ENCODE data around the gene EGFL7. TPM values are rescaled to one million over a fixed set of nuclear protein-coding genes. Genes with fewer than 3 reads are reported as not detected.

Gene EGFL7
- 3.9 and 6.1 TPM in 2 replicates for polyA plus RNA-seq (2011; rRNA removed)
- 0.23 and 1.00 TPM in 2 replicates for polyA minus RNA-seq (2011; rRNA and poly(A)+ RNA removed)

GRCh38 chr9:136662656-136663581, at the start of gene EGFL7:
TSS of gene EGFL7 (plus strand) at chr9:136662916. CDS start at chr9:136668283, 5,367 bp downstream.
- no peak within 1 kb of the TSS for H3K27ac ChIP-seq (ENCODE audit: low read depth, low read length)
- TF ChIP-seq, protein P1, sequence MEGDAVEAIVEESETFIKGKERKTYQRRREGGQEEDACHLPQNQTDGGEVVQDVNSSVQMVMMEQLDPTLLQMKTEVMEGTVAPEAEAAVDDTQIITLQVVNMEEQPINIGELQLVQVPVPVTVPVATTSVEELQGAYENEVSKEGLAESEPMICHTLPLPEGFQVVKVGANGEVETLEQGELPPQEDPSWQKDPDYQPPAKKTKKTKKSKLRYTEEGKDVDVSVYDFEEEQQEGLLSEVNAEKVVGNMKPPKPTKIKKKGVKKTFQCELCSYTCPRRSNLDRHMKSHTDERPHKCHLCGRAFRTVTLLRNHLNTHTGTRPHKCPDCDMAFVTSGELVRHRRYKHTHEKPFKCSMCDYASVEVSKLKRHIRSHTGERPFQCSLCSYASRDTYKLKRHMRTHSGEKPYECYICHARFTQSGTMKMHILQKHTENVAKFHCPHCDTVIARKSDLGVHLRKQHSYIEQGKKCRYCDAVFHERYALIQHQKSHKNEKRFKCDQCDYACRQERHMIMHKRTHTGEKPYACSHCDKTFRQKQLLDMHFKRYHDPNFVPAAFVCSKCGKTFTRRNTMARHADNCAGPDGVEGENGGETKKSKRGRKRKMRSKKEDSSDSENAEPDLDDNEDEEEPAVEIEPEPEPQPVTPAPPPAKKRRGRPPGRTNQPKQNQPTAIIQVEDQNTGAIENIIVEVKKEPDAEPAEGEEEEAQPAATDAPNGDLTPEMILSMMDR (IDR thresholded peaks at IDR 0.05; ENCODE audit: low read depth, low read length), result no peak
- ChIA-PET CTCF (no interaction called here), POLR2A (no interaction called here)
- no peak within 1 kb of the TSS for H3K4me3 ChIP-seq (ENCODE audit: low read depth, low read length)
- no peak for DNase-seq (ENCODE audit: low read depth, low spot score)
- peaks cover 41% of the 10 kb centered on the region for H3K27me3 ChIP-seq (ENCODE audit: control insufficient read depth, insufficient read depth, low read length)
- peaks cover 3% of the 10 kb centered on the region for H3K9me3 ChIP-seq (ENCODE audit: control insufficient read depth, insufficient read depth, low read length)

DNA sequence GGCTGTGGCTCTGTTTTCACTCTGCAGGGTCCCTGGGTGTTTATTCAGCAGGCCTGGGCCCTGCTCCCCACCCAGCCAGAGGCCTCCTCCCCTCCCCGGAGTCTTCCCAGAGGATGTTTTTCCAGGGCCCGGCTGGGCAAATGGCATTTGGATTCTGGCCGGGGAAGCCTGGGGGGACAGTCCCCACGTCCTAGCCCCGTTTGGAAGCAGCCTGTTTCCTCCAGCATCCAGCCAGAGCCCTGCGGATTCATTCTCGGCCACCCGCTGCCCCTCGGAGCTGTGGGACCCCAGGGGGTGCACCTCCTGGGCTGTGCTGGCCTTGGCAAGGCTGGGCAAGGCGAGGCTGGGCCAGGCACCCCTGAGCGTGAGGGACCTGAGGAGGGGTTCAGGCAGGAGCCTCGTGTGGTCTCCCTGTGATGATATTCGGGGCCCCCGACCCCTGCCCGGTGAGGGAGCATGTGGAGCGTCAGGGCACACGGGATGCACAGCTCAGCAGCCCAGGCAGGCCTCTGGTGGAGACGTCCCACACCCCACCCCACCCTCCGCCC, 48.8 kb upstream of the EGFL7 start:
- TF ChIP-seq, protein P1 (IDR thresholded peaks at IDR 0.05; ENCODE audit: low read depth, low read length), result no peak
- Histone ChIP-seq H3K9me3 (ENCODE audit: control insufficient read depth, insufficient read depth, low read length) (peaks cover 2% of the 10 kb centered on the region; the same call in 1 of the 2 replicates), H3K27me3 (ENCODE audit: control insufficient read depth, insufficient read depth, low read length) (peaks cover 2% of the 10 kb centered on the region), H3K4me3 (ENCODE audit: low read depth, low read length) (no peak overlapping the region), H3K27ac (ENCODE audit: low read depth, low read length) (peak overlapping the region; percentile 57)
- DNase-seq (ENCODE audit: low read depth, low spot score), result no peak
- ChIA-PET CTCF (interaction anchor here (1.0 to 1.1 kb wide), 2 partner anchors 12 to 126 kb away, joined by 3 read pairs; no protein-coding TSS in a partner anchor), POLR2A (interaction anchor here (0.7 to 1.0 kb wide), 2 partner anchors 9 to 67 kb away, joined by 3 to 4 read pairs; partner anchors contain the start of gene NOTCH1)

DNA sequence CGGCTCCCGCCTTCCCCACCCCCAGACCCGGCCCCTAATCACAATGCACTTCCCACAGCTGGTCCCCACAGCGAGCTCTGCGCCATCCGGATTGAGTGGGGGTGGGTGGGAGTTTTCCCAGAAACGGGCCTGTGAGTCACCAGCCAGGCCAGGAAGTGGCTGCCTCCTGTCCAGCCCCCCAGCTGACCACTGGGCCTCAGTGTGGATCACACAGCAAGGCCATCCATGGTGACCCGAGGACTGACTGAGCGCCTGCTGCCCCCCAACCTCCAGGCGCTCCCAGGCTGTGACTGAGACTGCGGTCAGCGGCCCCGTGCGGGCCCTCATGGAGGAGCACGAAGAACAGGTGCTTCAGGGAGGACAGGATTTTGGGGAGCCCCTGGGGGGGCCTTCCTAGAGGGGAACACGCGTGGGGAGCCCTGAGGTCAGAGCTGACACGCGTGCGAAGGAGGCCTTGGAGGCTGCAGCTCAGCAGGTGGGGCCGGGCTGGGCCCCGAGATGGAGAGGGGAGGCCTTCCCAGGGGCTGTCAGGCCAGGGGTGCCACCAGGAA, 48.3 kb upstream of the EGFL7 start:
- peaks cover 2% of the 10 kb centered on the region; the same call in 1 of the 2 replicates for H3K9me3 ChIP-seq (ENCODE audit: control insufficient read depth, insufficient read depth, low read length)
- TF ChIP-seq, protein P1 (IDR thresholded peaks at IDR 0.05; ENCODE audit: low read depth, low read length), result no peak
- DNase-seq (ENCODE audit: low read depth, low spot score), result peak; percentile 60
- ChIA-PET CTCF (interaction anchor here (1.0 to 1.1 kb wide), 2 partner anchors 11 to 126 kb away, joined by 3 read pairs; no protein-coding TSS in a partner anchor), POLR2A (interaction anchor here (0.7 to 1.0 kb wide), 2 partner anchors 10 to 68 kb away, joined by 3 to 4 read pairs; partner anchors contain the start of gene NOTCH1)
- no peak overlapping the region for H3K4me3 ChIP-seq (ENCODE audit: low read depth, low read length)
- peaks cover 2% of the 10 kb centered on the region for H3K27me3 ChIP-seq (ENCODE audit: control insufficient read depth, insufficient read depth, low read length)
- H3K27ac ChIP-seq (ENCODE audit: low read depth, low read length), result peak overlapping the region; percentile 52

DNA sequence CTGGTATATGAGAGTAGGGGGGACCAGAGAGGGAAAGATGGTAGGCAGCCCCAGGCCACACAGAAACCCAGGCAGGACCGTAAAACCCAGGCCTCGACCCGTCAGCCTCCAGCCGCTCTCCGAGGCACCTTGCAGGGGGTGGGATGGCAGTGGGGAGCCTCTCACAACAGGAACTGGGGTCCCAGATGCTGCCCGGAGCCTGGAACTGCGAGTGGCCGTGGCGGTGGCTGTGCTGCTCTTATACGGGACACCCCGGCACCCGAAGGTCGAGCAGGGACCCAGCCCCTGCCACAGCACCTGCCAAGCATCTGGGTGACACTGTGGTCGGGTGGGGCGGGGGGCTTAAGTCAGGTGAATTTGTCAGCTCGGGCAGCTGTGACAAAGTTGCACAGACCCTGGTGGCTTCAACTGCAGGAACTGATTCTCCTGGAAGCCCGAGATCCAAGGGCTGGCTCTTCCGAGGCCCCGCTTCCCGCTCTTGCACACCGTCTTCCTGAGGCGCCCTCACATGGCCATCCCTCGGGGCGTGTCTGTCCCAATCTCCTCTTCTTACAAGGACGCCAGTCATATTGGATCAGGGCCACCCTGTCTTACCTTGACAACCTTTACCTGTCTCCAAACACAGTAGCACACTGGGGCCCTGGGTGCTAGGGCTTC, 47.6 kb upstream of the EGFL7 start:
- Histone ChIP-seq H3K4me3 (ENCODE audit: low read depth, low read length) (no peak overlapping the region), H3K27me3 (ENCODE audit: control insufficient read depth, insufficient read depth, low read length) (no peaks in the 10 kb centered on the region), H3K27ac (ENCODE audit: low read depth, low read length) (peak overlapping the region; percentile 52), H3K9me3 (ENCODE audit: control insufficient read depth, insufficient read depth, low read length) (peaks cover 2% of the 10 kb centered on the region; the same call in 1 of the 2 replicates)
- ChIA-PET POLR2A (no interaction called here), CTCF (no interaction called here)
- DNase-seq (ENCODE audit: low read depth, low spot score), result no peak
- TF ChIP-seq, protein P1 (IDR thresholded peaks at IDR 0.05; ENCODE audit: low read depth, low read length), result no peak
